NCI-H2227 (cell line): ENCODE results near the gene TMEM131.
"Not testable (repeated sequence)": the region's sequence is repeated elsewhere in the genome, so short reads cannot be mapped to it uniquely, and the experiment has no call there.

Source experiments
- DNase-seq: peaks from one replicate; lab custom pipeline; 2025; ENCODE audit not compliant: unreplicated experiment; lab: John Stamatoyannopoulos, UW

The TMEM131 gene

GRCh38 chr2:97963079-97963406 lies 32.7 kb downstream of the TMEM131 start:
- DNase-seq = no peak

DNA sequence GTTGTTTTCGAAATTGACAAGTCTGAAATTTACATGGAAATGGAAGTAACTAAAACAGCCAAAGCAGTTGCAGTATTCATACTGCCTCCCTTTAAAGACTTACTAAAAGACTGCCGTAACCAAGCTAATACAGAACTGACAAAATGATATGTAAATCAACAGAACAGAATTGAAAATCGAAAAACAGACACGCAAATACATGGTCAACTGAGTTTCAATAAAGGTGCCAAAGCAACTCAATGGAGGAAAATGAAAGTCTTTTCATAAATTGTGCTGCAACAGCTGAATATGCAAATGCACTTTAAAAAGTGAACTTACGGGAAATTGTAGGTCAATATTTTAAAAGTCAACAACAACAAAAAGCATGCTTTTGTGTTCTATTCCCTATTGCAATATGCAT lies 34.2 kb downstream of the TMEM131 start:
- no peak for DNase-seq

DNA sequence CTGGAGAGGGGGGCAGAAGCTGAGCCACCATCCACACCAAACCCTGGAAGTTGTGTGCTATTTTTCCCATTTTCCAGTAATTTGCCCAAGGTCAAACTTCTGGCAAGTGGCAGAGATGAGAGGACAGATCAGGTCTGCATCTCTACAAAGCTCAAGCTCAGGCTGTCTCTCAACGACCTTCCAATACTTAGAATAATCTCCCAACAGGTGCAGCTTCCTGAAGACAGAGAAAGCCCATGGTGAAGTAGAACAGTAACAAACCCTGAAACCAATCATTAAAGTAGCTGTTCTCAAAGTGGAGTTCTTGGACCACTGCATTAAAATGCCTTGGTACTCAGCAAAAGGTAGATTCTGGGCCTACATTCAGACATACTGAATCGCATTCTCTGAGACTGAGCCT lies 37.6 kb downstream of the TMEM131 start:
- no peak for DNase-seq

GRCh38 chr2:97957432-97958183 lies 38.1 kb downstream of the TMEM131 start:
- DNase-seq = no peak

GRCh38 chr2:97956753-97957152 lies 39.0 kb downstream of the TMEM131 start:
- not testable (repeated sequence) for DNase-seq

- no peak for DNase-seq
Measured at GRCh38 chr2:97953853-97954252, 41.9 kb downstream of the TMEM131 start.

- no peak for DNase-seq
Measured at GRCh38 chr2:97952357-97952756, 43.4 kb downstream of the TMEM131 start.

- no peak for DNase-seq
Measured at GRCh38 chr2:97951155-97951680, 44.5 kb downstream of the TMEM131 start.

GRCh38 chr2:97950329-97951154 lies 45.2 kb downstream of the TMEM131 start:
- DNase-seq = no peak

DNA sequence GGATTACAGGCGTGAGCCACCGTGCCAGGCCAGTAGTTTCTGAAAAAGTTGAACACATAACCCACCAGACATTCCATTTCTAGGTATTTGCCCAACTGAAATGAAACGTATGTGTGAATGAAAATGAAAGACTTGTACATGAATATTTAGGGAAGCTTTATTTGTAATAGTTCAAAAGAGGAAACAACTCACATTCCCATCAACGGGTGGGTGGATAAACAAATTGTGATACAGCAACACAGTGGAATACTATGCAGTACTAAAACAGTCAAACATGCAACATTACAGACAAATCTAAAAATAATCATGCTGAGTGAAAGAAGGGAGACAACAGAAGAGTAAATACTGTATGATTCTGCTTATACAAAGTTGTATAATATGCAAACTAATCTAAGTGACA lies 46.8 kb downstream of the TMEM131 start:
- DNase-seq = no peak

GRCh38 chr2:97945791-97946190 lies 50.0 kb downstream of the TMEM131 start:
- no peak for DNase-seq

DNA sequence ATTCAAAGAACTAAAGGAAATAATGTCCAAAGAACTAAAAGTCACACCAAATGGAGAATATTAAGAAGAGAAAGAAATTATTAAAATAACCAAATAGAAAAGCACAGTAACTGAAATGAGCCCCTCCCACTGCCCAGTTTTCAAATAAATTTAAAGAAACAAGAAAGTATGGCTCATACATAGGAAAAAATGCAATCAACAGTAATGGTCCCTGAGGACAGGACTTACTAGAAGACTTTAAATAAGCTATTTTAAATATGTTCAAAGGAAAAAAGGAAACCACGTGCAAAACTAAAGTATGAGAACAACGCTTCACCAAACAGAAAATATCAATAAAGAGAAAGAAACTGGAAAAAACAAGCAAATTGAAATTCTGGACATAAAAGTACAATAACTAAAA lies 58.9 kb downstream of the TMEM131 start:
- DNase-seq = no peak

DNA sequence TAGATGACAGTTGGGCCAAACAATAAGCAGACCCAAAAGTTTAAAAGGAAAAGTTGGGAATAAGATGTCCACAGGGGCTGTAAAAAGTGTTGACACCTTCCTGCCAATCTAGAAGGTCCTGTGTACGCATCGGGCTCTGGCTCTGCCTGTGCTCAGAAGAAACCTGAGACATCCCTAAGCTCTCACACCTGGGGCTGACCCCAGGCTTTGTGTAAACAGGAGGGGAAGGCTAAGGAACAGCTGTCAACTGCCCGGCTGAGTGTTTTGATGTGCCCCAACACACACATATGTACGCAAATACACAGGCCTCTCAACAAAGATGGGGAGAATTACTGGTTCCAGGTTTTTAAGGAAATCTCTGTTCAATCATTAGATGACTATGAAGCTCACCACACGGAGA lies 59.5 kb downstream of the TMEM131 start:
- DNase-seq = peak; percentile 28

DNA sequence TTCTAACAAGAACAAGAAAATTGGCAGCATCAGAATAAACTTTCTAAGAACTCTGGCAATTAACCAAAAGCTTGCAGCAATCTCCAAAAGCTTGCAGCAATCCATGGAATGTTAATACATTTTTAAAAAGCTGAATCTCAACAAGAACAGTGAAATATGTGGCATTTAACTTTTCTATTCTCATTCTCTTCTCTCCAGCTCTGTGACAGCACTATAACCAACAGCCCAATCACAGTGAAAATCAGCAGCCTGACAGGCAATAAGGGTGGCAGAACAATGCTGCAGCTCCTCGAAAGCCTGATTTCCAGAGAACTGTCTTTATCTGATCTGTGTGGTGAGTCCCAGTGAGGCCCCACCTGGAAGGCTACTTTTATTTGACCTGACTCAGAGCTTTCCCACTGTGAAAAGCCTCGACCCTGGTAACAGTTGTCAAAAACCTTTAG lies 60.0 kb downstream of the TMEM131 start:
- no peak for DNase-seq

DNA sequence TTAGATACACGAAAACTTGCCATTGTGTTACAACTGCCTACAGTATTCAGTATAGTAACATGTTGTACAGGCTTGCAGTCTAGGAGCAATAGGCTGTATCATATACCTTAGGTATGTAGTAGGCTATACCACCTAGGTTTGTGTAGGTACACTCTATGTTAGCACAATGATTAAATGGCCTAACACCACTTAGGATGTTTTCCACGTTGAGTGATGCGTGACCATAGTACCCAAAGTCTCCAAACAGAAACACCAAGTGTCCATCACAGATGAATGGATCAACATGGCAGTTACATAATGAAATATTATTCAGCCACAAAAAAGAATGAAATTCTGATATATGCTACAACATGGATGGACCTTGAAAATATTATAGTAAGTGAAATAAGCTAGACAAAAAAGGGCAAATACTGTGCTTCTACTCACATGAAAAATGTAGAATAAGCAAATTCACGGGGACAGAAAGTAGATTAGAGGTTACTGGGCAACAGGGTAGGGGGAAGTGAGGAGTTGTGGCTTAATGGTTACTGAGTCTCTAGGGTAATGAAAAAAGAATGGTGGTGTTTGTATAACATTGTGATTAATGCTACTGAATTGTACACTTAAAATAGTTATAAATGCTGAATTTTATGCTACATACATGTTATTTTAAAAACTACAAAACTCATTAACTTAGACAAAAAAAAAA lies 62.6 kb downstream of the TMEM131 start:
- no peak for DNase-seq

DNA sequence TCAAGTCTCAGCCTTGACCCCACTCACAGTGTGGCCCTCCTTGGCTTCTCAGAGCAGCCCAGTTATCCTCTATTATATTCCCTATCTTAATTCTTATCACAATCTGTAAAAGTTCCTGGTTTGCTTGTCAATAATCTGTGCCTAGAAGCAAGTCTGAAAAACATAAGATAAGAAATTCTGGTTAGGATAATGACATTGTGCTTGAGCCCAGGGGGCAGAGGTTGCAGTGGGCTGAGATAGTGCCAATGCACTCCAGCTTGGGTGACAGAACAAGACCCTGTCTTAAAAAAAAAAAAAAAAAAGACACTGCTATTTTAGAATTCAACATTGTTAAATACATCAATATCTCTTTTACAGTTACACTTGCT lies 63.9 kb downstream of the TMEM131 start:
- DNase-seq = no peak

DNA sequence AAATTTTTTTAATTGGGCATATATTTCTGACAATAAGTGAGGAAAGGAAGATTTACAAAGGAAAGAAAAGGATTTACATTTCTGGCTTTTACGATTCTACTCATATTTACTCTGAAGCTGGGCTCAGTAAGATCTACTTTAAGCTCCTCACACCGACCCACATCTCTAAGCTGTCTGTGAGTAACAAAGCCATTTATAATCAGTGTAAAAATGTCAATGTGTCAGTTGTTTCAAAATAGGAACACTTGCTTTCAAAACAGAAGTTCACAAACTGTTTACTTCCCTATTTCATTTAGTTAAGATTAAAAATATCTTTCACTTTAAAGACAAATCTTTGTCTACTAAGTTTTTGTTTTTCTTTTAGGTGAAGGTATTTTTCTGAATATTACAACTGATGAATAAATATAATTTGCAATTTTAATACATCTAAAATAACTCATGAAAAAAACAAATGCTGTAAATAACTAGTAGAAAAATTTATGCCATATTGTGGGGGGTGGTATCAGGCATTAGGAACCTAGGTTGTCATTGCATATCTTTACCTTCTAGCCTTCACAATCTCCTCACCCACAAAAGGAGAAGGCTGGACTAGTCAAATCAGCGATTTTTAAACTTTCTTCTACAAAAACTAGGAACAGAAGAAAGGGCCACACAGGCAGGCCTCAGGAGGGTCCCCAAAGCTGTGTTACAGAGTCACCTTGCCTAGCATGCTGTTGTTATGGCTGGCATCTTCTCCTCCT lies 64.5 kb downstream of the TMEM131 start:
- no peak for DNase-seq

GRCh38 chr2:97928591-97928990 lies 67.2 kb downstream of the TMEM131 start:
- DNase-seq = no peak

- no peak for DNase-seq
Measured at GRCh38 chr2:97926946-97927345, 68.8 kb downstream of the TMEM131 start.

DNA sequence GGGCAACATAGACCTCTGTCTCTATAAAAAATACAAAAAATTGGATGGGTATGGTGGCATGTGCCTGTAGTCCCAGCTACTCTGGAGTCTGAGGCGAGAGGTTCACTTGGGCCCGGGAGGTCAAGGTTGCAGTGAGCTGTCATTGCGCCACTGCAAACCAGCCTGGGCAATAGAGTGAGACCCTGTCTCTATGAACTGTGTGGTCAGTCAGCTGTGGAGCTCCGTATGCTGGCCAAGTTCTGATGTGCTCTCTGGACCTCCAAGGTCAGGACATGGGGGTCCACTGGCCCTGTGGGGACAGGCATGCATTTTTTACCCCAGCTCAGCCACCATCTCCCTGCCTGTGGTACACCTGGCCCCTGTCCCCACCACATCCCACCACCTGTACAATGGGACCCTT lies 71.6 kb downstream of the TMEM131 start:
- DNase-seq = no peak

GRCh38 chr2:97919858-97920257 lies 75.9 kb downstream of the TMEM131 start:
- no peak for DNase-seq
